ENCODE results near the gene SLC6A17.

The SLC6A17 gene

DNA sequence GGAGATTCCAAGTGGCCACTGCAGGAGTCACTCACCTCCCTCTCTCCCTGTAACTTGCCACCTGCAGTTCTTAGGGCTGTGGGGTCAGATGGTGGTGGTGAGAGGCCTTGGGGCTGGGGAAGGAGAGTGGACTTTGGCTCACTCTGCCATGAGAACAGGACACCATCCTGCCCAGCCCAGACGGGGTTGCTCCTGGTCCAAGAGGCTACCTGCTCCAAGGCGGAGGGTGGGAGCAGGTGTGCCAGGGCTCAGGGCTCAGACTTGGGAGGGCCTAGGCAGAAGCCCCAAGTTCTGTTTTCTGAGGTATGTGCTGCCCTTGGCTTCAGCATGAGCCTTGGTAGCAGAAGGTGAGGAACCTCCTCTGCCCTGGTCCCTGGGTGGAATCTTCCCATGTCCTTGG is 48.5 kb downstream of the SLC6A17 start:
- no peak for TF ChIP-seq CTCF (IDR thresholded peaks at IDR 0.05; ENCODE audit: insufficient read depth, low read depth, low read length, missing control alignments)
- DNase-seq (ENCODE audit: low read depth): no peak
- H3K4me3 ChIP-seq (ENCODE audit: low read length): no peak overlapping the region

GRCh38 chr1:110200190-110200589 is 49.9 kb downstream of the SLC6A17 start:
- no peak for DNase-seq (ENCODE audit: low read depth)
- no peak overlapping the region for H3K4me3 ChIP-seq (ENCODE audit: low read length)
- TF ChIP-seq CTCF (IDR thresholded peaks at IDR 0.05; ENCODE audit: insufficient read depth, low read depth, low read length, missing control alignments): no peak

DNA sequence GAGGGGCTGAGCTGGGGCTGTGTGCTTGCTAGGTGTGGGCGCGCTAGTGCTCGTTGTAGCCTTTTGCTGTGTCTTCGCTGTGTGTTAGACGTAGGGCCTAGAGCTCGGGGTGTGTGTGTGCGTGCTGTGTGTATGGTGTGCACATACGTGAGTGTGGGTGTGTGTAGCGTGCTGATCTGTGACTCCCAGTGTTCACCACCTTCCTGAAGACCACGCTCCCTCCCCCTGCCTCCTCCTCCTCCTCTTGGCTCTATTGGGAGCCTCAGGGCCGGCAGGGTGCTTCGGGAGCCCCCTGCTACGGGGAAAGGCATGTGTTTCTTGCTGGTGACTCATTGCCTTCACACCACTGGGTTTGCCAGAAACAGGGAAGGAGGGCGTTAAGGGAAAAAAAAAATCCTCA is 50.4 kb downstream of the SLC6A17 start:
- TF ChIP-seq CTCF (IDR thresholded peaks at IDR 0.05; ENCODE audit: insufficient read depth, low read depth, low read length, missing control alignments): no peak
- H3K4me3 ChIP-seq (ENCODE audit: low read length): no peak overlapping the region
- DNase-seq (ENCODE audit: low read depth): no peak

- no peak overlapping the region for H3K4me3 ChIP-seq (ENCODE audit: low read length)
- TF ChIP-seq CTCF (IDR thresholded peaks at IDR 0.05; ENCODE audit: insufficient read depth, low read depth, low read length, missing control alignments): no peak
- DNase-seq (ENCODE audit: low read depth): no peak
Observed at GRCh38 chr1:110201157-110201825, 51.0 kb downstream of the SLC6A17 start.

GRCh38 chr1:110203021-110203661 is 52.8 kb downstream of the SLC6A17 start:
- peak; percentile 66 for DNase-seq (ENCODE audit: low read depth)
- peak; percentile 92 for TF ChIP-seq CTCF (IDR thresholded peaks at IDR 0.05; ENCODE audit: insufficient read depth, low read depth, low read length, missing control alignments)
- no peak overlapping the region for H3K4me3 ChIP-seq (ENCODE audit: low read length)

GRCh38 chr1:110205156-110205555 is 54.9 kb downstream of the SLC6A17 start:
- DNase-seq (ENCODE audit: low read depth): no peak
- no peak for TF ChIP-seq CTCF (IDR thresholded peaks at IDR 0.05; ENCODE audit: insufficient read depth, low read depth, low read length, missing control alignments)
- H3K4me3 ChIP-seq (ENCODE audit: low read length): no peak overlapping the region

All from epithelial cell of esophagus (primary cell).